GM19395 (cell line): ENCODE measurements around the gene TACC3.

Experiments used
- ATAC-seq: cut with Tn5 transposase; IDR thresholded peaks from one replicate; pipeline ENCODE4 v1.9.1; 2021; ENCODE audit warnings: mild to moderate bottlenecking, moderate library complexity; ENCODE audit not compliant: unreplicated experiment

The TACC3 gene

DNA sequence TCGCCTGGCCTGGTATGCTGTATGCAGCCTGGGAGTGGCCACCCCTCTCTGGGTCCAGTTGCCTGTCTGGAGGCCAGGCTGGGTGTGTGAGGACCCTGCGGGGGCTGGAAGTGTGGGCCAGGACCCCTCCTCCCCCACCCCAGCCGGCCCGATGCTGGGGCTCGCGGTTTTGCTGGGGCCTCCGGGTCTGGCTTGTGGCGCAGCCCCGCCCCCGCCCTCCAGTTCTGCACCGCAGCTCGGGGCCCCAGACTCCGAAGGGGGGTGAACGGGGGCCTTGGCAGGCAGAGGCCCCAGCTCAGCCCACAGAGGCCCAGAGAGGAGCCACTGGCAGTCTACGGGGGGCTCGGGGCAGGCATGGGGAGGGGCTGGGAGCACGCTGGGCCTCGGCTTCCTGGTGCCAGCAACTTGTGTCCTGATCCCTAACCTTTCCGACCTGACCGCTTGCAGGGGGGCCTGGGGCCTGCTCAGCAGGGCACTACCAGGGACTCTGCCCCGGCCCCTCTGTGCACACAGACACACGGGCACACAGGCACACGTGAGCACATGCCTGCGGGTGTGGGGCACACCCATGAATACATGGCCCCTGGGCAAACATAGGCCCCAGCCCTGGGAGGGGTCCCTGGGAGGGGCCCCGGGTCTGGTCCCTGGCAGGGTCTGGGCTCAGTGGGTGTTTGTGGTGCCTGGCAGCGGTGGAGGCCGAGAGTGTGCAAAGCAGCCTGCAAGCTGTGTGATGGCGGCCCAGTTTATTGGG lies 50.4 kb downstream of the TACC3 start:
- no peak for ATAC-seq

DNA sequence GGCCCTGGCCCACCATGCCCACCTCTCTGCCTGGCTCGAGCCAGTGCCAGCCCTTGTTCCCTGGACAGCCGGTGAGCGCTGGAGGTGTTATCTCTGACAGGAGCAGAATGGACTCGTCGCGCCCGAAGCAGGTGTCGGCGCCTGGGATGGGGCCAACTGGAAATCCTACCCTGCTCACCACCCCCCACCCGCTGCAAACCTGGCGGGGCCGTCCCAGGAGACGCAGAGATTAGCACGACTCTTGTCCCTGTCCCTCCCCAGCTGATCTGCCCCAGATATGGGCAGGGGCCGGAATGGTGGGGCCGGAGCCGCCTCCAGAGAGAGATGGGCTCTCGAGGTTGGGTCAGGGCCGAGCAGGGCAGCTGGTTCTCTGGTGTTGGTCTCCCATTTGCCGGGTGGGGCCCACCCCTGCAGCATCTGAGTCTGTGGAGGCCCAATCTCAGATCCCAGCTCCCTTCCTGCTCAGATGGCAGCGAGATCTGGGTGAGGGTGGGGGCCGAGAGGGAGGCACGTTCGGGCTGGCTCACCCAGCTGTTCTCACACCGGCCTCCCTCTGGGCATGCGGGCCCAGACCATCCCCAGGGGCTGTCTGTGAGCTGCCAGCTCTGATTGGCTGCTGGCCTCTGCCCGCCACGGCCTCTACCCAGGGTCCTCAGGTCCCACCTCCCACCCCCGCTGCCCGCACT lies 51.7 kb downstream of the TACC3 start:
- no peak for ATAC-seq

DNA sequence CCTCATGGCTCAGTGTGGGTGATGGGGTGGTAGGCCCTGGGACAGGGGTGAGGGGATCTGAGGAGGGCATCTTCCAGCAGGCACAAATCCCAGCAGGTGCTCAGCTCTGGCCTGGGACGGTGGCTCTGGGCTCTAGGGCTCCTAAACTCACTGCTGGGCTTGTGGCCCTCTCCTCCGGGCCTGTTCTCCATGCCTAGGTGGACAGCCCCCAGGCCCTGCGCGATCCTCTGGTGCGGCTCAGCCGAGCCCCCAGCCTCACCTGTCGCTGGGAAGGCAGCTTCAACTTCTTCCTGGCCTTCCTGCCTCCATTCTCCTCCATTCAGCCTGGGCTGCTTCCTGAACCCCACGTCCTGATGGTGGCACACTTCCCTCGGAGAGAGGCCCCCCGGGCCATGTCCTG lies 52.4 kb downstream of the TACC3 start:
- ATAC-seq, result no peak

DNA sequence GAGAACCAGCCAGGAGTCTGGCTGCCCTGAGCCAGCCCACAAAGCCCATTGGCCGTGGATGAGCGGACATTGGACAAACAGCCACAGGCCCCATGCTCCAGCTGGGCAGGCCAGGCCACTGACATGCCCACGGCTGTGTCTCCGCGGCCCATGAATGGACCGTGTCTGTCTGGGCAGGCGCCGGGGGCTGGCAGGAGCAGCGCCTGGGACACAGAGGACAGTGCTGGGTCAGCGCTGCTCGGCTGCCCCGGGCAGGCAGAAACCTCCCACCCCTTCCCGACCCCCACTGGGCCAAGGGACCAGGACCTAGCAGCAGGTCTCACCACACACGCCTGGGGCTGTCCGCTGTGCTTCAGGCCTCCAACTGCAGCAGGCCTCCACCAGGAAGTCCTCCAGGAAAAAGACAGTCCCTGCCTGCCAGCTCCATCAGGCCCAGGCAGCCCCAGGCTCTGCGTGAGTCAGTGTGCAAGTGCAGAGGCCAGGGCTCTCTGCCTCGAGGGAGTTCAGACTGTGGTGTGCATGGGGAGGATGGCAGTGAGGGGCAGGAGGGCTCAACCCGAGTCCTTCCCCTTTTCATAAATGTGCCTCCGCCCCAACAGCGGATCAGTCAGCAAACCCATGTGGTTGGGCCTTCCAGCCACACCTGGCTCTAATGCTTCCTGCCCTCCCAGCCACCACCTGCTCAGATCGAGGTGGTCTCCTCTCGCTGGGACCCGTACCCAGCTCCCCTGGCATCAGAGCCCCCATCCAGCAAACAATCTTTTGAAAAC lies 54.6 kb downstream of the TACC3 start:
- ATAC-seq, result no peak

DNA sequence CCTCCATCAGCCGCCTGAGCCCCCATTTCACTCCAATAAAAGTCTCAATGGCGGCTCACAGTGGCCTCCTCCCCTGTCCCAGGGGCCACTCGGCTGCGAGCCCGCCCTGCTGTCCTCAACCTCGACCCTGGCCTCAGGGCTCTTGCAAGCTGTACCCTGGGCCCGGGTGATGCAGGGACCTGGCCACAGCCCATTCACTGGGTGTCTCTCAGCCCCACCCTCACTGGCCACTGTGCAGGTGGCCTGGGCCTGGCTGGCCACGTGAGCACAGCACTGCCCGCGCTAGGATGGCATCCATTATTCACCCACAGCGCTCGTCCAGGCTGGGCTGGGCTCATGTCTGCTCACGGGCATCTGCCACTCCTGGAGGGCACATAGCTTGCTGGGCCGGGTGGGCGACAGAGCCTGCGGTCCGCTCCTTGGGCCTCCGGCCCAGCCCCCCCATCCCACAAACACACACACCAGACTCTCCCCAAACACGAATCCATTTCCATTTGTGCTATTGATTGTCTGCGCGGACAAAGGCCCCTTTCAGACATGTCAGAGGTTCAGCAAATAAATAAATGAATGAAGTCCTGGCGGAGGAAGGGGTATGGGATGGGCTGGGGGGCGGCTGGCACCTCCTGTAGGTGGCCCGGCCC lies 55.3 kb downstream of the TACC3 start:
- ATAC-seq, result no peak

DNA sequence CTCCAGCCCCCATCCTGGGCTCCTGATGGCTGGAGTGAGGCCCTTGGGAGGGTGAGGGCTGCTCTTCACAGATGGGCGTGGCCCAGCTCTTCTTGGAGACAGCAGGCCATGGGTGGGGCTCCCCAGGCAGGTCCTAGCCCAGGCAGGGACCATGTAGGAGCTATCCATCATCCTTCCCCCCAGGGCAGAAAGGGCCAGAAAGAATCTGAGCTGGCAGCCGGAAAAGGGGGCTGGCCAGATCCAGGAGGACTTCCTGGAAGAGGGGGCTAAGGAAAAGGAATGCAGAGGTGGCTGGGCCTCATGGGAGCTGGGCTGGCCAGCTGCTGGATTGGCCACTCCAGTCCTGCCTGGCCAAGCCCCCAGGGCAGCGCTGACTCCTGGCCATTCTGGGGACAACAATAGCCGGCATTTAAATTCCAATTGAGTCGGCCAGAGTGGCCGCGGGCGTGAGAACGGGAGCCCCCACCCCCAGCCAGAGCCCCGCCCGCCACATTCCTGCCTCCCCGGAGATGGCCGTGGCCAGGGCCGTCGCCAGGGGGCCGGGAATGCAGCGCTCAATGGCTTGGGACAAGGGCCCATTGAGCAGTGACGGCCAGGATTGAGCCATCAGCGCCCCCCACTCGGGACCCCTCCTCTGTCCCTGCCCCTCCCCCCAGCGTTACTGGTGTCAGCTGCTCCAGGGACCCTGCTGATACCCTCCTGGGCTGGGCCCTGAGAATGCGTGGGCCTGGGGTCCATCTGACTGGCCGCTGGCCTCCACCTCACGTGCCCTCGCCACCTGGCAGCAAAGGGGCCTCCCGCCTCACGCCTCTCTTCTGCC lies 56.7 kb downstream of the TACC3 start:
- no peak for ATAC-seq

DNA sequence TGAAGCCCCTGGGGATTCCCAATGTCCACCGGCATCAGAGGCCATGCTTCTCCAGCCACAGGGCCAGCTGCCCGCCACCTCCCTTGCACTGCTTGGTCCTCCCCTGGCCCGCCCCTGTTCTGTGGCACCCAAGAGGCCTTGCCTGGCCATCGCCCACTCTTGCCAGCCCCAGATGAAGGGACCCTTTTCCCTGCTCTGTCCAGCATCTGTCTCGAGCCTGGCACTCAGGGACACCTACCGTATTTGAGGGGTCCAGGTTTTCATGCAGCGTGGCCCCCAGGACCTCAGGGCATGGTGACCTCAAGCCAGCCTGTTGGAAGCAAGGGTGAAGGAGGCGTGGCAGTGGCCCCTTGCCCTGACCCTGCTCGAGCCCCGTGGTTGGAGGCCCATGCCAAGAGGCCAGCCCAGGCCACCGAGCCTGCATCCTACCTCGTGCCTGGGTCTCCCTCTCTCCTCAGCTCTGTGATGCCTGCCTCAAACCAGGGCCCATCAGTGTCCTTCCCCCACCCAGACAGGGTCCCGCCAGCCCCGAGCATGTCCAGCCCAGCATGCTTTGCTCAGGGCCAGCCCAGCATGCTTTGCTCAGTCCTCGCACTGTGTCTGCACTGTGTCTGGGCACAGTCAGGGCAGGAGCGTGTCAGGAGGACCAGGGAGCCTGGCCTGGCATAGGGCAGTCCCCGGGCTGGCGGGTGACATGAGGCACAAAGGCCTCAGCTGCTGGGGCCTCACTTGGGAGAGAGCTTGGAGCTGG lies 57.5 kb downstream of the TACC3 start:
- no peak for ATAC-seq

DNA sequence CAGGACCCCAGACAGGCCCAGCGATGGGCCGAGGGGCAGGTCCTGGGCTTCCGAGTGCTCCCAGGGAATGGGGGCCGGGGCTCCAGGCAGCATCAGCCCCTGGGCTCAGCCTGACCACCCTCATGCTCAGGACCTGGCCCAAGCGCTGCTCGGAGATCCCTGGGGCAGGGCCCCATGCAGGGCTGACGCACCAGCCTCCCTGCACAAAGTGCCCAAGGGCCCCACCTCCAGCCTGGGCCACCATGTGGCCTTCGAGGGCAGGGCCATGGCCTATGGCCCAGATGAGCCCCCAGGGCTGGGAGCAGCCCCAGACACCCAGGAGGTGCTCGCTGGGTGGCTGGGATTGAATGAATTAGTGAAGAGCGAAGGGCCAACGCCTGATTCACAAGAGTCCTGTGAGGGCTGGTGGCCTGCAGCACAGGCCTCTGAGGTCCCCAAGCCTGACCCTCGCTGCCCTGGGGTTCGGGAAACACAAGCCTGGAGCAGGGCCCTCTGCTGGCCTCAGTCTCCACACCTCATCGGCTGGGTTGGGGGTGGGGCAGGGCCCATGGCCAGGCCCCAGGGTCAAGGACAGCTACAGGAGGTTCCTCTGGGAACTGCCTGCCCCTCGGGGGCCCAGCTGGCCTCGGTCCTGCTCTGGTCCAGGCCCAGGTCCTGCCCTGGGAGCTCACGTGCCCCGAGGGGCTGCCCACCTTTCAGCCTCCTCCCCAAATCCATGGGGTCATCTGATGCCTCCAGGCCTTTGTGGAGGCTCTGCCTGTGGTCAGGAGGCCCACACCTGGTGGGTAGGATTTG lies 58.5 kb downstream of the TACC3 start:
- ATAC-seq, result no peak

DNA sequence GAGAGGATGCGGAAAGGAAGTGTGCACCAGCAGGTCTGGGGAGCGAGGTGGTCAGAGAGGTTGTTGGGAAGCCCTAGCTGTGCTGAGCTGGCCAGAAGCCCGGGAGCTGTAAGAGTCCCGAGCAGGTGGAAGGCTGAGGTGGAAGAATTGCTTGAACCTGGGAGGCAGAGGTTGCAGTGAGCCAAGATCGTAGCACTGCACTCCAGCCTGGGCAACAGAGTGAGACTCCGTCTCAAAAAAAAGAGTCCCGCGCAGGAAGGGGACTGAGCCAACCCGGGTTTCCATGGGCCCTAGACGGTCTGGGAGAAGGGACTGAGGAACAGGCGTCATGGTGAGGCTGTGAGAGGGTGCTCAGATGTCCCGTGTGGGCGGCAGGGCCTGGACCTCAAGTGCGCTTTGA lies 59.1 kb downstream of the TACC3 start:
- ATAC-seq, result no peak

DNA sequence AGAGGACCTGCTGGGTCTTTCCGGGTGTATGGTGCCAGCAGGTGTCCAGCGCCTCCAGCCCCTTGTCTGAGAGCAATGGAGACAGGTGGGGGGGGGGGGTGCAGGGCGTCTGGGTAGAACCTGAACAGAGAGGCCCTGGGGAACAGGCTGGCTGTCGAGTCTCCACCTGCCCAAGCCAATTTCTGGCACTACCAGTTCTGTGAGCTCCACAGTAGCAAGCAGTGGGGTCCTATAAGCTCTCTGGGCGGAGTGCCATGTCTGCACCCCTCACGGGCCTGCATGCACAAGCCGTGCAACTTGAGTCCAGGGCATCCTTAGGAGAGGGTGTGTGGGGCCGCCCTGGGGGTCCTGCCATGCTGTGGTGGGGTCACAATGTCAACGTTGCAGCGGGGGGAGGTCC lies 61.7 kb downstream of the TACC3 start:
- ATAC-seq, result no peak

DNA sequence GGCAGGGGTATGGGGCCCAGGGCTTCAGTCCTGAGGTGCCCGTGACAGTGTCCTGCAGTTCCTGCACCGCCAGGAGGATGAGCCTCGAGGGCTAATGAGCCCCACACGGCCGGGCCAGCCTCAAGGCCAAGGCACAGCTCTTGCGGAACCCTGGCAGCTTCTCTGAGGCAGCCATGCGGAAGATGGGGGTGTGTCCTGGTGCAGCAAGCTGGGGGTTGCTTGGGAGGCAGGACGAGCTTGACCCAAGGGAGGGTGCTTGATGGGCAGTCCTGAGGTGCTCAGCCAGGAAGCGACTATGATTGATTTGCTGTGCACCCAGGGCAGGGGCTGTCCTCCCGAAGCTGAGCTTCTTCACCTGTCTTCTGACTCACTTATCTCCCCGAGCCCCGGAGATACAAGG lies 62.6 kb downstream of the TACC3 start:
- ATAC-seq, result no peak

DNA sequence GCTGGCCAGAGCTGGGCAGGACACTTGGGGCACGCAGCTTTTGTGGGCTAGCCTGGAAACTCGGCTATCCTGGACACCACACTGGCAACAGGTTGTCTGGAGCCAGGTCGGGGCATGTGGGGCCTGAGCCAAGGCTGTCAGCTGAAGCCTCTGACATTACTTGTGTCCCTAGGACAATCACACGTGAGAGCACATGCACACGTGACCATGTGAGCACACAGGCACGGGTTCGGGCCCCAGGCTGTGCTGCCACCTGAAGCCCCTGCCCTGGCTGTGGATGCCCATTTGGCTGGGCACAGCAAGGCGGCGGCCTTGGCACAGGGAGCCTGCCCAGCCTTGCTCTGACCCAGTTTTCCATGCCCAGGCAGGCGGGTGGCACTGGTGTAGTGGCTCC lies 63.1 kb downstream of the TACC3 start:
- ATAC-seq, result no peak

DNA sequence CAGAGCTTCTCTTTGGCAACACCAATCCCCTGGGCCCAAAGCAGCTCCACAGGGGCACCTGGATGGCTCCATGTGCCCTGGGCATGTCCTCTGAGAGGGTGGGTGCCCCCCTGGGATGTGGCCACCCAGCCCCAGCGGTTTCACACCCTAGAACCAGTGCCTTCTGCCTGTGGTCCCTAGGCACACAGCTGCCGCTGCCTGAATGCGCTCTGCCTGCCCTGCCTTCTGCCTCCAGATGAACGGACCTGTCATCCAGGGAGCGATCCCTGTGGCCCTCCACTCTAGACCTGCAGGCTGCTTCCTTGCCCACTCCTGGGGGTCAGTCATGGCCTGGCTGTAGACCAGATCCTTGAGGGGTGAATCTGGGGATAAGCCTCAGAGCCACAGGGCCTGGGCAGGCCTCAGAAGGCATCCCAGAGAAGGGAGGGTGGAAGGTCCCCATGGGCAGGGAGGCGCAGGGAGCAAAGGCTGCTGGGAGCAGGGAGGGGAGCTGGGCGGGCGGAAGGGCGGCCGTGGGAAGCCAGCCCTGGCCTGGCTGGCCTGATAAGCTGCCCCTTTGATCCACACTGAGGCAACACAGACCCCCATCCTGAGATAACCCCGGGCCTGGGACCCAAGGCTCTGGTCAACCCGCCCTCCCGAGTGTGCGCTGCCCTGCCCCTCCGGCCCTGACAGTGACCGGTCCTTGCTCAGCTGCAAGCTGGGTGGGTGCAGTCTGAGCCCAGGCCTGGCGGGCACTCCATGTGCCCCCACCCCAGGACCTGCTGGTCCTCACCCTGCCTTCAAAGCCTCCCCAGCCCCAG lies 63.7 kb downstream of the TACC3 start:
- ATAC-seq, result no peak

DNA sequence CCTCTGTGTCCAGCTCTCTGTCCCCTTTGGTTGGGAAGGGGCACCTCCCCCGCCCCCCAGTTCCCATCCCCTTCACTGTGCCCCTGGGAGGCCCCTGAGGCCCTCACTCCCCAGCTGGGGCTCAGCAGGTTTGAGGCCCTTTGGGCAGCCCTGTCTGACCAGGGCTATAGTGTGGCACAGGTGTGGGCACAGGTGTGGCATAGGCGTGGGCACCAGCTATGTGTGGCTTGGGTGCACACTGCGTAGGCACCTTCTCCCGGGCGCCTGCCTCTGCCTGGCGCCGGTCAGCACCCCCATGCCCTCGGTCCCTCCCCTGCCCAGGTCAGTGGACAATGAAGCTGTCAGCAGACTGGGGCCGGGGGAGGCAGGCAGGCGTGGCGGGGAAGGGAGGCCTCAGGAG lies 64.3 kb downstream of the TACC3 start:
- no peak for ATAC-seq

DNA sequence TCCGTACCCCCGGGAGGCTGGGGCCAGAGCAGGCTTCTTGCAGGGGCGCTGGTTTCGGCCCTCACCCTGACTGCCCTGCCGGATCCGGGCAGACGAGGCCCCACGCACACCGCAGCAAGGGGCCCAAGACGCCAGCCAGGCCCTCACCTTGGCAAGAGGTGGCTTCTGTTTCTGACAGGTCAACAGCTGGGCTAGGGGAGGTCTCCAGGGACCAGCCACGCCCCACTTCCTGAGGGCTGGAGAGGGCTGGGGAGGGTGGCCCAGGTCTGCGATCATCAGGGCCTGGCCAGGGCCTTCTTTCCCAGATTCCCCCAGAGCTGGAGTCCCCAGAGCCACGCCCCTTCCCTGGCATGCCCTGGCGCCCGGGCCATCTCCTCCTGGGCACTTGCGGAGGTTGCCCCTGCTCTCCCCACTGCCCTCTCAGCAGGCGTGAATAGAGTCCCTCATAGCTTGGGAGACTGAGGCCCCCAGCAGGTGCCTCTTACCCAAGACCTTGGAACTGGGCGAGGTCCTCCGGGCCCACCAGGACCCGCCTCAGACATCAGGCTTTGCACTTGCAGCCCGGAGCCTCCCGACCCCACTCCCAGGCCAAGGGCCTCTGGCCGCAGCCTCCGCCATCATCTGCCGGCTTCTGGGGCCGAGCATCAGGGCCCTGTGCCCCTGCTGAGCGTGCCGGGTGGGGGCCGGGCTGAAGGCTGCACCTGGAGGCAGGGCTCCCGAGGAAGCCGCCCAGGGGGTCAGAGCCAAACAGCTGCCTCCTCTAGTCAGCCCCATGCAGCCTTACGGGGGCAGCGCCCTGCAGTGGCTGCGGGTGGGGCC lies 65.4 kb downstream of the TACC3 start:
- no peak for ATAC-seq

DNA sequence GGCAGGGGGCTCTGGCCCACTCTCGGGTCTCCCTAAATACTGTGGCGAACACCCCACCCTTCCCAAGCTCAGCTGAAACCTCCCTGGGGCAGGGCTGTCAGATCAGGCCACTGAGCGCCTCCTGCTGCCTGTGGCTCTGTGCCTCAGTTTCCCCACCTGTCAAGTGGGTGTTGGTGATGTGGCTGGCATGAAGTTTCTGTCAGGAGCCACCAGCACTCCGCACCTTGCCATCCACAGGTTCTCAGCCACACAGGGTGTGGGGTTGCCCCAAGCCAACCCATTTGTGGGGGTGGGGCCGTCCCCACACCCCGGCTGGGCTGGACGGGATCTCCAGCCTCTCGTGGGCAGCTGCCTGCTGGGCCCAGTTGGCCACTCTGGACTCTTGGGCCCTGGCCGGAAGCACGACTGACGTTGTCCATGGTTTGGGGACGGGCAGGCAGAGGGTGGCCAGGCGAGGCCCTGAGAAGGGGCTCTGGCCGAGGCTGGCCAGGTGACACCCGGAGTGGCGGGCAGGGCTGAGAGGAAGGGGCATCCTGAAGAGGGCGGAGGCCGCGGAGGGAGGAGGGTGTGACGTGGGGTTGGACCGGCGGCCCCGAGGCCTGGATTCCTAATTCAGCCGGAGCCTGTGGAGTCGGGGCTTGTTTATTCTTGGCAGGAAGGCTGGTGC lies 66.2 kb downstream of the TACC3 start:
- no peak for ATAC-seq
